Esophagus muscularis mucosa (tissue), 4 donors: ENCODE measurements around the gene MACROD2.

Source experiments
- CTCF ChIP-seq, 3 experiments: fragments of 200-600 bp in 2 of 3; fragments of 450-650 bp in 1 of 3; sonication (generic) in 2 of 3; IDR thresholded peaks; one replicate each; pipeline ENCODE4 v1.5.1; 2017 to 2019; ENCODE audit warnings: antibody characterized with exemption in 3 of 3, mild to moderate bottlenecking in 2 of 3, moderate library complexity in 1 of 3
- EP300 ChIP-seq: sonication (generic); formaldehyde crosslinking; IDR thresholded peaks from one replicate; pipeline ENCODE4 v1.6.1; 2017; ENCODE audit warnings: antibody characterized with exemption
- POLR2A ChIP-seq: fragments of 450-650 bp; IDR thresholded peaks from one replicate; pipeline ENCODE4 v1.6.1; 2017; ENCODE audit warnings: antibody characterized with exemption, moderate library complexity, mild to moderate bottlenecking, low read depth
- POLR2AphosphoS5 ChIP-seq, 2 donors: sonication (generic); formaldehyde crosslinking; IDR thresholded peaks; one replicate each; pipeline ENCODE4 v1.6.1; 2017; ENCODE audit warnings: antibody characterized with exemption in 2 of 2

- TF ChIP-seq EP300: no peak
- no peak for TF ChIP-seq CTCF (IDR thresholded peaks at IDR 0.05)
- TF ChIP-seq POLR2AphosphoS5 (IDR thresholded peaks at IDR 0.05): no peak
- TF ChIP-seq POLR2A: no peak
Observed at GRCh38 chr20:15242773-15243172, 1247.5 kb downstream of the MACROD2 start.
